HG03558 (cell line): ENCODE measurements around the gene SETD1A.
"Not testable (repeated sequence)": the region's sequence is repeated elsewhere in the genome, so short reads cannot be mapped to it uniquely, and the experiment has no call there.

Experiments used
- ATAC-seq: cut with Tn5 transposase; IDR thresholded peaks from one replicate; pipeline ENCODE4 v1.9.1; 2021; ENCODE audit warnings: moderate number of reproducible peaks; ENCODE audit not compliant: unreplicated experiment; ENCODE audit errors: extremely low read depth

SETD1A gene

GRCh38 chr16:30928390-30928789 lies 29.2 kb upstream of the SETD1A start:
- ATAC-seq: no peak

- ATAC-seq: no peak
Measured at GRCh38 chr16:30929167-30929566, 28.4 kb upstream of the SETD1A start.

GRCh38 chr16:30930160-30930571 lies 27.4 kb upstream of the SETD1A start:
- ATAC-seq: no peak

- no peak for ATAC-seq
Measured at GRCh38 chr16:30931068-30931650, 26.4 kb upstream of the SETD1A start.

- ATAC-seq: no peak
Measured at GRCh38 chr16:30934827-30935557, 22.6 kb upstream of the SETD1A start.

- no peak for ATAC-seq
Measured at GRCh38 chr16:30937692-30938091, 19.9 kb upstream of the SETD1A start.

- ATAC-seq: not testable (repeated sequence)
Measured at GRCh38 chr16:30939571-30939970, 18.0 kb upstream of the SETD1A start.

GRCh38 chr16:30941600-30942425 lies 15.7 kb upstream of the SETD1A start:
- ATAC-seq: no peak

- ATAC-seq: no peak
Measured at GRCh38 chr16:30942426-30942806, 15.1 kb upstream of the SETD1A start.

- no peak for ATAC-seq
Measured at GRCh38 chr16:30944352-30944751, 13.2 kb upstream of the SETD1A start.

GRCh38 chr16:30946671-30947540 lies 10.6 kb upstream of the SETD1A start:
- ATAC-seq: no peak

- no peak for ATAC-seq
Measured at GRCh38 chr16:30947541-30947858, 10.1 kb upstream of the SETD1A start.

- no peak for ATAC-seq
Measured at GRCh38 chr16:30947859-30948666, 9.5 kb upstream of the SETD1A start.

GRCh38 chr16:30948667-30949649 lies 8.6 kb upstream of the SETD1A start, which contains the start of gene ORAI3:
TSS of gene ORAI3 (plus strand) at chr16:30949068. CDS start at chr16:30949290, 222 bp downstream.
- no peak for ATAC-seq

- ATAC-seq: no peak
Measured at GRCh38 chr16:30949650-30950515, 7.7 kb upstream of the SETD1A start.

GRCh38 chr16:30950516-30951065 lies 7.0 kb upstream of the SETD1A start:
- no peak for ATAC-seq

GRCh38 chr16:30951193-30951592 lies 6.4 kb upstream of the SETD1A start:
- no peak for ATAC-seq
